ENCODE results near the gene HPS3.

DNA sequence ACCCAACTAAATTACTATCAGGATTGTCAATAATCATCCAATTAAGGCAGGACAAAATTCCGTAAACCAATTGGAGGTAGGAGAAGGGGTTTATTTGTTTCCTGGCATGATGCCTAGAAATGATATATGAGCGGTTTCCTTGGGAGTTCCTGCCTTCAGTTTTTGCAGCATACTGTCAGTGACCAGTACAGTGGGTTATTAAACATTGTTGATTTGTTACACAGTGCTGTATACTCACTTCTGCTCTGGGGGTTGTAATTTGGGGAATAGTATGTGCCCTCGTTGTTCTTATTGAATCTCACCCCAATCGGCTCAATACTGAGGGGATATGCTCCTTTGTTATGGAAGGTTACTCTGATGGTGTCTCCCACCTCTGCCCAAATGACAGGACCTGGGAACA is 70.0 kb downstream of the HPS3 start:
- TF ChIP-seq NFIC (IDR thresholded peaks at IDR 0.05; ENCODE audit: borderline replicate concordance) (peak; percentile 20; the same call in 1 of the 2 replicates), RXRA (IDR thresholded peaks at IDR 0.05; ENCODE audit: borderline replicate concordance, low read depth) (no peak), POLR2AphosphoS5 (IDR thresholded peaks at IDR 0.05; ENCODE audit: low read depth, low read length) (no peak), JUND (IDR thresholded peaks at IDR 0.05) (no peak), RAD21 (IDR thresholded peaks at IDR 0.05; ENCODE audit: low read length) (no peak), RFX5 (IDR thresholded peaks at IDR 0.05; ENCODE audit: low read length) (no peak), MXI1 (IDR thresholded peaks at IDR 0.05; ENCODE audit: low read depth, low read length) (no peak), RCOR1 (IDR thresholded peaks at IDR 0.05; ENCODE audit: low read length) (no peak)
- TF ChIP-seq, protein P1, sequence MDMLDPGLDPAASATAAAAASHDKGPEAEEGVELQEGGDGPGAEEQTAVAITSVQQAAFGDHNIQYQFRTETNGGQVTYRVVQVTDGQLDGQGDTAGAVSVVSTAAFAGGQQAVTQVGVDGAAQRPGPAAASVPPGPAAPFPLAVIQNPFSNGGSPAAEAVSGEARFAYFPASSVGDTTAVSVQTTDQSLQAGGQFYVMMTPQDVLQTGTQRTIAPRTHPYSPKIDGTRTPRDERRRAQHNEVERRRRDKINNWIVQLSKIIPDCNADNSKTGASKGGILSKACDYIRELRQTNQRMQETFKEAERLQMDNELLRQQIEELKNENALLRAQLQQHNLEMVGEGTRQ (IDR thresholded peaks at IDR 0.05; ENCODE audit: borderline replicate concordance, low read depth, low read length): no peak
- TF ChIP-seq, protein P2, sequence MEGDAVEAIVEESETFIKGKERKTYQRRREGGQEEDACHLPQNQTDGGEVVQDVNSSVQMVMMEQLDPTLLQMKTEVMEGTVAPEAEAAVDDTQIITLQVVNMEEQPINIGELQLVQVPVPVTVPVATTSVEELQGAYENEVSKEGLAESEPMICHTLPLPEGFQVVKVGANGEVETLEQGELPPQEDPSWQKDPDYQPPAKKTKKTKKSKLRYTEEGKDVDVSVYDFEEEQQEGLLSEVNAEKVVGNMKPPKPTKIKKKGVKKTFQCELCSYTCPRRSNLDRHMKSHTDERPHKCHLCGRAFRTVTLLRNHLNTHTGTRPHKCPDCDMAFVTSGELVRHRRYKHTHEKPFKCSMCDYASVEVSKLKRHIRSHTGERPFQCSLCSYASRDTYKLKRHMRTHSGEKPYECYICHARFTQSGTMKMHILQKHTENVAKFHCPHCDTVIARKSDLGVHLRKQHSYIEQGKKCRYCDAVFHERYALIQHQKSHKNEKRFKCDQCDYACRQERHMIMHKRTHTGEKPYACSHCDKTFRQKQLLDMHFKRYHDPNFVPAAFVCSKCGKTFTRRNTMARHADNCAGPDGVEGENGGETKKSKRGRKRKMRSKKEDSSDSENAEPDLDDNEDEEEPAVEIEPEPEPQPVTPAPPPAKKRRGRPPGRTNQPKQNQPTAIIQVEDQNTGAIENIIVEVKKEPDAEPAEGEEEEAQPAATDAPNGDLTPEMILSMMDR (IDR thresholded peaks at IDR 0.05): no peak
- TF ChIP-seq, protein P3, sequence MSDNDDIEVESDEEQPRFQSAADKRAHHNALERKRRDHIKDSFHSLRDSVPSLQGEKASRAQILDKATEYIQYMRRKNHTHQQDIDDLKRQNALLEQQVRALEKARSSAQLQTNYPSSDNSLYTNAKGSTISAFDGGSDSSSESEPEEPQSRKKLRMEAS (IDR thresholded peaks at IDR 0.05; ENCODE audit: low read depth): no peak
- TF ChIP-seq, protein P4, sequence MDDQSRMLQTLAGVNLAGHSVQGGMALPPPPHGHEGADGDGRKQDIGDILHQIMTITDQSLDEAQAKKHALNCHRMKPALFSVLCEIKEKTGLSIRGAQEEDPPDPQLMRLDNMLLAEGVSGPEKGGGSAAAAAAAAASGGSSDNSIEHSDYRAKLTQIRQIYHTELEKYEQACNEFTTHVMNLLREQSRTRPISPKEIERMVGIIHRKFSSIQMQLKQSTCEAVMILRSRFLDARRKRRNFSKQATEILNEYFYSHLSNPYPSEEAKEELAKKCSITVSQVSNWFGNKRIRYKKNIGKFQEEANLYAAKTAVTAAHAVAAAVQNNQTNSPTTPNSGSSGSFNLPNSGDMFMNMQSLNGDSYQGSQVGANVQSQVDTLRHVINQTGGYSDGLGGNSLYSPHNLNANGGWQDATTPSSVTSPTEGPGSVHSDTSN (IDR thresholded peaks at IDR 0.05): 0 out of 2 replicates have a peak, but pooled peaks have one; percentile 7

Measured in SK-N-SH (cell line).